Parathyroid adenoma (tissue), 2 donors: ENCODE measurements around the gene C13orf46.

Experiments used
- H2AFZ ChIP-seq: fragments of 300-600 bp; sonication (generic); one replicate; pipeline ENCODE4 v1.7.0; 2017; ENCODE audit warnings: antibody characterized with exemption, mild to moderate bottlenecking
- H3K27ac ChIP-seq: fragments of 300-600 bp; sonication (generic); one replicate; pipeline ENCODE4 v1.7.0; 2017
- H3K27me3 ChIP-seq: fragments of 300-600 bp; sonication (generic); one replicate; pipeline ENCODE4 v1.7.0; 2017; ENCODE audit warnings: low read length; ENCODE audit not compliant: control insufficient read depth, insufficient read depth
- H3K36me3 ChIP-seq: fragments of 300-600 bp; sonication (generic); one replicate; pipeline ENCODE4 v1.7.0; 2017; ENCODE audit warnings: low read length; ENCODE audit not compliant: control insufficient read depth, insufficient read depth
- H3K4me1 ChIP-seq: fragments of 300-600 bp; sonication (generic); one replicate; pipeline ENCODE4 v1.7.0; 2017; ENCODE audit warnings: control low read depth
- H3K4me2 ChIP-seq: fragments of 300-600 bp; sonication (generic); one replicate; pipeline ENCODE4 v1.7.0; 2017; ENCODE audit warnings: low read length
- H3K4me3 ChIP-seq: fragments of 300-600 bp; sonication (generic); one replicate; pipeline ENCODE4 v1.7.0; 2017; ENCODE audit warnings: low read depth, low read length
- H3K79me2 ChIP-seq: fragments of 300-600 bp; sonication (generic); one replicate; pipeline ENCODE4 v1.7.0; 2017; ENCODE audit warnings: control low read depth
- H3K9ac ChIP-seq: fragments of 300-600 bp; sonication (generic); one replicate; pipeline ENCODE4 v1.7.0; 2017; ENCODE audit warnings: mild to moderate bottlenecking
- H3K9me3 ChIP-seq: fragments of 300-600 bp; sonication (generic); one replicate; pipeline ENCODE4 v1.7.0; 2017; ENCODE audit warnings: low read length; ENCODE audit not compliant: control insufficient read depth
- TF ChIP-seq, protein P1 (sequence below): fragments of 300-600 bp; sonication (generic); IDR thresholded peaks from one replicate; pipeline ENCODE4 v1.7.0; 2017; ENCODE audit warnings: antibody characterized with exemption, mild to moderate bottlenecking
- donor health status: primary hyperparathyroidism.

C13orf46 gene

DNA sequence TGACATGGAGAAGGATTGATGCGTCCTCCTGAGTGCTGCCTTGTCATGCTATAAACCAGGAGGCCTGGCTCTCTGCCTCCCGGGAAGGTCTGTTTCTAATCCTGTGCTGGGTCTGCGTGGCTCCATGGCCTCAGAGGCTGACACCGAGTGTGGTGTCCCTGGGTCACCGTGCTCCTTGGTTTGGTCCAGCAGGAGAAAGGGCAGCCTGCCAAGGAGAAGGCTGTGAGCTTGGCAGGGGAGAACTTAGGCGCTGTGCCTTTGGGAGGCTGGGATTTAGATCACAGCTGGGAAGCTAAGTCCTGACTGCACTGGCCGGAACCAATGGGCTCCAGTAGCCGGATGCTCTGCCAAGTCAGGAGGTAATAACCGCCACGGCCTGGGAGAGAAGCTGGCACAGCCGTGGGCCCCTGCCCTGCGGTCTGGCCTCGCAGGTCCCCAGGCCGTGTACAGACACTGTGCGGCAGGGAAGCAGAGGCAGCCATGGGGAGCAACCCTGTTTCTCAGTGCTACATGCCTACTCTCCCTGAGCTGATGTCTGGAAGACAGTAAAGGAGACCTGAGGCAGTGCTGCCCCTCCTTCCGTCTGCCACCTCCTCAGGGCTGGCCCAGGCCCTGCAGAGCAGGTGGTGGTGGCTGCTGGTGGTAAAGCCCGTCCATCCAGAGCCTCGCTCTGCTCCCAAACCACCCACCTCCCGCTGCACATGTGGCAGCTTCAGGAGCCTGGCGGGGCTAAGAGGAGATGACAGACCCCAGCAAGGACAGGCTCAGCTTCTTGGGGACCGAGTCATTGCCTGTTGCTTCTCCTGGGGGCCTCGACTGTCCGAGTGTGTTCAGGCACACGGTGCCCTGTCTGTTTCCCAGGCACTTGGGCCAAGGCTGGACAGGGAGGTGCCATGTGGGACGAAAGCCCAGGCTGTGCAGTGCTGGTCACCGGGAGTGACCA lies 44.9 kb downstream of the C13orf46 start:
- Histone ChIP-seq H2AFZ (no peak overlapping the region), H3K36me3 (no peaks in the 10 kb centered on the region), H3K79me2 (no peaks in the 10 kb centered on the region), H3K4me2 (no peak overlapping the region), H3K9ac (no peak overlapping the region), H3K27me3 (no peaks in the 10 kb centered on the region), H3K4me3 (no peak overlapping the region), H3K27ac (no peak overlapping the region), H3K9me3 (no peaks in the 10 kb centered on the region), H3K4me1 (no peaks in the 10 kb centered on the region)
- TF ChIP-seq, protein P1, sequence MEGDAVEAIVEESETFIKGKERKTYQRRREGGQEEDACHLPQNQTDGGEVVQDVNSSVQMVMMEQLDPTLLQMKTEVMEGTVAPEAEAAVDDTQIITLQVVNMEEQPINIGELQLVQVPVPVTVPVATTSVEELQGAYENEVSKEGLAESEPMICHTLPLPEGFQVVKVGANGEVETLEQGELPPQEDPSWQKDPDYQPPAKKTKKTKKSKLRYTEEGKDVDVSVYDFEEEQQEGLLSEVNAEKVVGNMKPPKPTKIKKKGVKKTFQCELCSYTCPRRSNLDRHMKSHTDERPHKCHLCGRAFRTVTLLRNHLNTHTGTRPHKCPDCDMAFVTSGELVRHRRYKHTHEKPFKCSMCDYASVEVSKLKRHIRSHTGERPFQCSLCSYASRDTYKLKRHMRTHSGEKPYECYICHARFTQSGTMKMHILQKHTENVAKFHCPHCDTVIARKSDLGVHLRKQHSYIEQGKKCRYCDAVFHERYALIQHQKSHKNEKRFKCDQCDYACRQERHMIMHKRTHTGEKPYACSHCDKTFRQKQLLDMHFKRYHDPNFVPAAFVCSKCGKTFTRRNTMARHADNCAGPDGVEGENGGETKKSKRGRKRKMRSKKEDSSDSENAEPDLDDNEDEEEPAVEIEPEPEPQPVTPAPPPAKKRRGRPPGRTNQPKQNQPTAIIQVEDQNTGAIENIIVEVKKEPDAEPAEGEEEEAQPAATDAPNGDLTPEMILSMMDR: no peak

DNA sequence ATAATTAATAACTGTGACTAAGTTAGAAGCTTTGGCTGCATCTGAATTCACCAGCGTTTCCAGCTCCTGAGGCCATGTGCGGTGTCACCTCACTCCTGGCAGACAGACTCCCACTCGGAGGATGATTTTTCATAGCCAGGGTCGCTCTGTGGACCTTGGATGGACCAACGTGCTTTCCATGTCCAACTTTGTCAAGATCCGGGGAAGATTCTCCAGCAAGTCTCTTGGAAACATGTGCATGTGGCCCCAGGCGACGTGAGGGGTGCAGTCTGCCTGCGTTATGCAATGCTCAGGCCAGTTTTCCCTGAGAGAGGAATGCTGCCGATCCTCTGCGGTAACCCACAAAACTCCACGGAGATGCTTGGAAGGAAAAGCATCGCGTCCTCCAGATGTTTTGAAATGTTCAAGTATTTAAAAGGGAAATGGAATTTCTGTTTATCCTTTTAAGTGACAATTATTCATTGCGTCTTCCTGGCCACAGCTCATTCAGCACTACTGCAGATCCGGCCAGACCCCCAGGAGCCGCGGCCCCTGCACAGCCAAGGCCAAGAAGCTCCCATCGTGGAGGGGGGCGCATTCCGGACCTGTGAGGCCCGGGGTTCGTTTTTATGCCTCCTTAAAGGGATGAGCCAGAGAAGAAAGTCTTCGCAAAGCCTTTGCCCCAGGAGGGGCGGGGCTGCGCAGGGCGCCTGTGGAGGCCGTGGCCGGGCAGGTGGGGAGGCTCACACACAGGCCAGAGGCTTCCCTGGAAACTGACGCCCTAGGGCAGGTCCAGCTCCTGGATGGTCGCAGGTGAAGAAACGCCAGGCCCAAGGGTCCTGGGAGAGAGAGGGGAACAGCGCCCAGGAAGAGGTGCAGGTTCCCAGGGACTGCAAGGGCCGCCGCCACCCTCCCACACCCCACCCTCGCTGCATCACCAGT lies 46.0 kb downstream of the C13orf46 start:
- H3K79me2 ChIP-seq: no peaks in the 10 kb centered on the region
- no peak overlapping the region for H3K4me2 ChIP-seq
- H3K27ac ChIP-seq: no peak overlapping the region
- no peaks in the 10 kb centered on the region for H3K9me3 ChIP-seq
- no peaks in the 10 kb centered on the region for H3K27me3 ChIP-seq
- no peaks in the 10 kb centered on the region for H3K36me3 ChIP-seq
- H3K4me1 ChIP-seq: no peaks in the 10 kb centered on the region
- no peak overlapping the region for H2AFZ ChIP-seq
- TF ChIP-seq, protein P1: no peak
- no peak overlapping the region for H3K4me3 ChIP-seq
- H3K9ac ChIP-seq: no peak overlapping the region

DNA sequence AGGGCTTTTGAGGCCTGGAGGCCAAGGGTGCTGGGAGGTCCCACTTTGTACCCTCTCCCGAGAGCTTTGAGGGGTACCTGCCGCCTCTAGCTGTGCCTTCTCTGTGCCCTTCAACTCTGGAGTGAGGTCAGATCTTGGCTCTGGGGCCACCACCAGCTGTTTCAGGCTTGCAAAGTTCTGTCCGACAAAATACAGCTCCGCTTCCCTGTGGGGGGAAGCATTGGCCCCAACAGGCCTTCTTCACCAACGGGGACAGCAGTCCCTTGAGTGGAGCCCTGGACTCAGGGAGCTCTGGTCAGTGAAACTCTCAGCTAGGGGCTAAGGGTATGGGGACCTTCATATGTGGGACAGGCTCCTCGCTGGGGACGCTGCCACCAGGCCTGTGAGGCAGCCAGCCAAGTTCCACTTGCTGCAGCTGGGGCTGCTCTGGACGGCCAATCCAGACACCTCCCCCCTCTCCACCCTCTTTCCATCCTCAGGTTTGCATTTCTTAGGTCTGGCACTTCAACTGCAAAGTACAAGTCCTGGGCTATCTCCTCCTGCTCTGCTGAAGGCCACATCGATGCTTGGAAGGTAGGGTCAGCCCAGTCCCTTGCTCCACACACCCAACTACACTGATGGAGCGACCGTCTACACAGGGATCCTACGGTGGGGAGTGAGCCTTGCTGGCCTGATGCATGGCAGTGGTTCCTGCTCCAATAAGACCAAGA lies 46.8 kb downstream of the C13orf46 start:
- Histone ChIP-seq H3K9ac (no peak overlapping the region), H3K79me2 (no peaks in the 10 kb centered on the region), H3K4me1 (no peaks in the 10 kb centered on the region), H3K4me2 (no peak overlapping the region), H3K9me3 (no peaks in the 10 kb centered on the region), H3K27ac (no peak overlapping the region), H3K4me3 (no peak overlapping the region), H2AFZ (no peak overlapping the region), H3K36me3 (no peaks in the 10 kb centered on the region), H3K27me3 (no peaks in the 10 kb centered on the region)
- TF ChIP-seq, protein P1: no peak

DNA sequence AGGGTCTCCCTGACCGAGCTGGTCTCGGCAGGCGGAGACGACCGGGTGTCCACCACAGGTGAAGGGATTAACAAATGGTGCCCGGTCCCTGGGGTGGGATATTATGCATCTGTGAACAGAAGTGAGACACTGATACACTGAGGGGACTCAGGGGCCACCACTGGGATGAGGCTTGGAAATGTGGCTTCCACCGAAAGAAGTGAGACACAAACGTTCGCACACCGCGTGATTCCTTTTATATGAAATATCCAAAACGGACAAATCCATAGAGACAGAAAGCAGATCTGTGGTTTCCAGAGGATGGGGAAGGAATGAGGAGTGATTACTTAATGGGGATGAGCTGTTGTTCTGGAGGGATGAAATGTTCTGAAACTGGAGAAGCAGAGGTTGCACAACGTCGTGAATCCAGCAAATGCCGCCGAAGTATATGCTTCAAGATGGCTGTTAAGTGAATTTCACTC lies 47.5 kb downstream of the C13orf46 start:
- Histone ChIP-seq H3K36me3 (no peaks in the 10 kb centered on the region), H3K4me1 (no peaks in the 10 kb centered on the region), H3K27ac (no peak overlapping the region), H3K27me3 (no peaks in the 10 kb centered on the region), H3K79me2 (no peaks in the 10 kb centered on the region), H3K9me3 (no peaks in the 10 kb centered on the region), H3K4me3 (no peak overlapping the region), H3K4me2 (no peak overlapping the region), H2AFZ (no peak overlapping the region), H3K9ac (no peak overlapping the region)
- TF ChIP-seq, protein P1: no peak
